ENCODE data around the gene CEACAM16.

Gene CEACAM16

GRCh38 chr19:44754750-44755080, 55.8 kb downstream of the CEACAM16 start:
- no peak for TF ChIP-seq CTCF (IDR thresholded peaks at IDR 0.05)
- DNase-seq: no peak
- Mint-ChIP-seq H3K4me3 (peak overlapping the region; percentile 70), H3K4me1 (peaks cover 45% of the 10 kb centered on the region), H3K27ac (no peak overlapping the region), H3K36me3 (ENCODE audit: low read depth) (no peaks in the 10 kb centered on the region), H3K9me3 (no peaks in the 10 kb centered on the region), H3K27me3 (ENCODE audit: low read depth, poor library complexity) (peaks cover 98% of the 10 kb centered on the region)

GRCh38 chr19:44755219-44755618, 56.3 kb downstream of the CEACAM16 start:
- Mint-ChIP-seq H3K27me3 (ENCODE audit: low read depth, poor library complexity) (peaks cover 98% of the 10 kb centered on the region), H3K27ac (no peak overlapping the region), H3K36me3 (ENCODE audit: low read depth) (no peaks in the 10 kb centered on the region), H3K4me1 (peaks cover 45% of the 10 kb centered on the region), H3K4me3 (peak overlapping the region; percentile 70), H3K9me3 (no peaks in the 10 kb centered on the region)
- no peak for DNase-seq
- no peak for TF ChIP-seq CTCF (IDR thresholded peaks at IDR 0.05)

- peaks cover 45% of the 10 kb centered on the region for H3K4me1 Mint-ChIP-seq
- no peak overlapping the region for H3K27ac Mint-ChIP-seq
- no peak for DNase-seq
- no peaks in the 10 kb centered on the region for H3K9me3 Mint-ChIP-seq
- H3K27me3 Mint-ChIP-seq (ENCODE audit: low read depth, poor library complexity): peaks cover 89% of the 10 kb centered on the region
- no peak for TF ChIP-seq CTCF (IDR thresholded peaks at IDR 0.05)
- no peaks in the 10 kb centered on the region for H3K36me3 Mint-ChIP-seq (ENCODE audit: low read depth)
- H3K4me3 Mint-ChIP-seq: peak overlapping the region; percentile 62
Measured at GRCh38 chr19:44756089-44756562, 57.2 kb downstream of the CEACAM16 start.

DNA sequence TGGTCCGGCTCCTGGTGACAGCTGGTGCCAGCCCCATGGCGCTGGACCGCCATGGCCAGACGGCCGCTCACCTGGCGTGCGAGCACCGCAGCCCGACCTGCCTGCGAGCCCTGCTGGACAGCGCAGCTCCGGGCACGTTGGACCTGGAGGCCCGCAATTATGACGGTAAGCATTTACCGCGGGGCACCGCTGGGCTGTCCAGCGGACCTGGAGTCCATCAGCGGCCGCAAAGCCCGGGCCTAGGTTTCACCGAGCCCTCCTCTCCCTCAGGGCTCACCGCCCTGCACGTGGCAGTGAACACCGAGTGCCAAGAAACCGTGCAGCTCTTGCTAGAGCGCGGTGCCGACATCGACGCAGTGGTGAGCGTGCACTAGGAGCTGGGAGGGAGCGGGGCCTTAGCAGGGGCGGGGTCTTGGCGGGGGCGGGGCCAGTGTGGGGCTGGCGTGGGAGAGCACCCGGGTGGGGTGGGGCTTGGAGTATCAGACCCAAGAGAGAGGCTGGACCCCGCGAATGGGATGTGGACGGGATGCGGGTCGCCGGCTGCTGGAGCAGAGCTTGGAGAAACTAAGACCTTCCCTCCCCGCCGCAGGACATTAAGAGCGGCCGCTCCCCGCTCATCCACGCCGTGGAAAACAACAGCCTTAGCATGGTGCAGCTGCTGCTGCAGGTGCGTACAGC, 58.2 kb downstream of the CEACAM16 start:
- Mint-ChIP-seq H3K9me3 (no peaks in the 10 kb centered on the region), H3K36me3 (ENCODE audit: low read depth) (no peaks in the 10 kb centered on the region), H3K27me3 (ENCODE audit: low read depth, poor library complexity) (peaks cover 78% of the 10 kb centered on the region), H3K4me1 (peaks cover 47% of the 10 kb centered on the region), H3K27ac (no peak overlapping the region), H3K4me3 (peak overlapping the region; percentile 86)
- TF ChIP-seq CTCF (IDR thresholded peaks at IDR 0.05): no peak
- peak; percentile 62 for DNase-seq

DNA sequence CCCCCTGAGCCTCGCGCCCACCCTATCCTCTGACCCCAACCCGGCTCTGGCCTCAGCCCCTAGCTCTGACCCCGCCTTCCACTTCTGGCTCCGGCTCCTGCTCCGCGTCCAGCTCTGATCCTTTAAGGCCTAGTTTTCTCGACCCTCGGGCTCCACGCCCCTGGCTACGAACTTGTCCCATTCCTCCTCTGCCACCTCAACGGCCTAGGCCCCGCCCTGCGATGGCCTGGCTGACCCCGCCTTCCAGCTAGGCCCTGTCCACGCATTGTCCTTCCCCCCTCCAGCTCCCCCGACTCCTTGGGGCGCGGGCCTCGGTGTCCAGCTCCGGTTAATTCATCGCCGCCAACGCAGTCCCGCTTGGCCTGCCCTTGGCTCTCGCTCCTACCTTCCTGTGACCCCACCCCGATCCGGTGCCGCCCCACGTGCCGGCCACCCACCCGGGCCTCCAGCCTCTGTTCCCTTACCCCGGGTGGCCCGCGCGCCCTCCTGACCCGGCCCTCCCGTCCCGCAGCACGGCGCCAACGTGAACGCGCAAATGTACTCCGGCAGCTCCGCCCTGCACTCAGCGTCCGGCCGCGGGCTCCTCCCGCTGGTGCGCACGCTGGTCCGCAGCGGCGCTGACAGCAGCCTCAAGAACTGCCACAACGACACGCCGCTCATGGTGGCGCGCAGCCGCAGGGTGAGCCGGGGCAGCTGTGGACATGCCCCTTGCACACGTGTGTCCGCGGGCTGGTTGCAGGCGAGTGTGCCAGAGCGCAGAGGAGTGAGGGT, 59.0 kb downstream of the CEACAM16 start:
- H3K27me3 Mint-ChIP-seq (ENCODE audit: low read depth, poor library complexity): peaks cover 72% of the 10 kb centered on the region
- peak; percentile 77 for DNase-seq

More for the DNA sequence above, 59.0 kb downstream of the CEACAM16 start:
- Mint-ChIP-seq H3K36me3 (ENCODE audit: low read depth) (no peaks in the 10 kb centered on the region), H3K4me1 (peaks cover 43% of the 10 kb centered on the region), H3K27ac (no peak overlapping the region), H3K9me3 (no peaks in the 10 kb centered on the region), H3K4me3 (peak overlapping the region; percentile 86)
- no peak for TF ChIP-seq CTCF (IDR thresholded peaks at IDR 0.05)
